HCT116 (cell line): Measurements from ENCODE around the gene ZNF76.

ENCODE experiments used
- CEBPB ChIP-seq: IDR thresholded peaks from 2 replicates; pipeline ENCODE4 v1.6.1; 2012; ENCODE audit warnings: low read depth
- CTCF ChIP-seq, 3 experiments: fragments of 200-600 bp in 1 of 3; sonication (generic) in 1 of 3; IDR thresholded peaks in 2 of 3; conservative IDR thresholded peaks in 1 of 3; 2 replicates each; pipeline ENCODE4 v1.5.1; 2012 to 2017; ENCODE audit warnings: low read depth in 2 of 3, low read length in 2 of 3, antibody characterized with exemption in 1 of 3, borderline replicate concordance in 1 of 3, control low read depth in 1 of 3, mild to moderate bottlenecking in 1 of 3, mixed read lengths in 1 of 3, mixed run types in 1 of 3, moderate library complexity in 1 of 3; ENCODE audit not compliant: insufficient read depth in 1 of 3
- EZH2 ChIP-seq: fragments of 200-600 bp; sonication (generic); IDR thresholded peaks from 2 replicates; pipeline ENCODE4 v1.6.1; 2017; ENCODE audit warnings: antibody characterized with exemption, mixed run types
- EZH2phosphoT487 ChIP-seq: fragments of 200-600 bp; IDR thresholded peaks from 2 replicates; pipeline ENCODE4 v1.6.1; 2018; ENCODE audit warnings: antibody characterized with exemption, borderline replicate concordance
- MAX ChIP-seq: IDR thresholded peaks from 2 replicates; pipeline ENCODE4 v1.6.1; 2012
- SIN3A ChIP-seq: IDR thresholded peaks from 2 replicates; pipeline ENCODE4 v1.6.1; 2012; ENCODE audit warnings: low read depth
- SRF ChIP-seq: IDR thresholded peaks from 2 replicates; pipeline ENCODE4 v1.6.1; 2012; ENCODE audit warnings: low read depth
- ZBTB33 ChIP-seq: IDR thresholded peaks from 2 replicates; pipeline ENCODE4 v1.6.1; 2011; ENCODE audit warnings: mild to moderate bottlenecking, low read length, moderate library complexity; ENCODE audit not compliant: insufficient replicate concordance; ENCODE audit errors: extremely low read depth
- ZNF274 ChIP-seq: fragments of 200-500 bp; sonication (Bioruptor generic); IDR thresholded peaks from 2 replicates; pipeline ENCODE4 v1.6.1; 2014; ENCODE audit warnings: mild to moderate bottlenecking, low read depth, low read length, inconsistent platforms

GRCh38 chr6:35243386-35243958, 16.1 kb upstream of the ZNF76 start:
- TF ChIP-seq CTCF (IDR thresholded peaks at IDR 0.05 in 2 of 3, conservative IDR thresholded peaks at IDR 0.05 in 1 of 3; ENCODE audit: borderline replicate concordance in 1 of 3, insufficient read depth in 1 of 3, low read depth in 2 of 3, low read length in 2 of 3) (no peak), CEBPB (no peak), SIN3A (no peak), ZBTB33 (no peak), MAX (no peak), SRF (no peak), EZH2phosphoT487 (no peak), ZNF274 (no peak), EZH2 (no peak)
